D721Med (cell line): Measurements from ENCODE around the gene TSNAX.
A peak's percentile ranks its signal among the peaks of the same experiment; 100 is the strongest.

ENCODE experiments used
- DNase-seq: peaks from one replicate; pipeline ENCODE4 v3.0.0; 2011; ENCODE audit warnings: low spot score; ENCODE audit not compliant: insufficient read length
- FAIRE-seq: peaks from 2 replicates; lab custom pipeline; 2011; peaks lifted over from hg19 to GRCh38; lab: Jason Lieb, UNC
- TF ChIP-seq, protein P1 (sequence below): IDR thresholded peaks from 2 replicates; pipeline ENCODE4 v1.5.1; 2012; ENCODE audit warnings: mild to moderate bottlenecking, control low read depth; ENCODE audit not compliant: insufficient read depth; ENCODE audit errors: missing control alignments

Gene TSNAX

DNA sequence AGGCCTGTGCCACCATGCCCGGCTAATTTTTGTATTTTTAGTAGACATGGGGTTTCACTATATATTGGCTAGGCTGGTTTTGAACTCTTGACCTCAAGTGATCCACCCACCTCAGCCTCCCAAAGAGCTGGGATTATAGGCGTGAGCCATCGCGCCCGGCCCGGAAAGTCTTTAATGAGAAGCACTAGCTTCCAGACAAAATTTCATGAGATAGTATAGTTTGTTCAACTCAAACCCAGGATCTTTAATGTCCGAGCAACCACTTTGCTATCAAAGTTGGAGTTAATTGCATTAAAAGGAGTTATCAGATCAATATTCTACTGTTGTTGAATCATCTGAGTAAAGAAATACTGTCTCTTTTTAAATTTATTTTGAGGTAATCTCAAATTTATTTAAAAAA, 4.8 kb downstream of the TSNAX start:
- DNase-seq (no peak), FAIRE-seq (no peak)
- TF ChIP-seq, protein P1, sequence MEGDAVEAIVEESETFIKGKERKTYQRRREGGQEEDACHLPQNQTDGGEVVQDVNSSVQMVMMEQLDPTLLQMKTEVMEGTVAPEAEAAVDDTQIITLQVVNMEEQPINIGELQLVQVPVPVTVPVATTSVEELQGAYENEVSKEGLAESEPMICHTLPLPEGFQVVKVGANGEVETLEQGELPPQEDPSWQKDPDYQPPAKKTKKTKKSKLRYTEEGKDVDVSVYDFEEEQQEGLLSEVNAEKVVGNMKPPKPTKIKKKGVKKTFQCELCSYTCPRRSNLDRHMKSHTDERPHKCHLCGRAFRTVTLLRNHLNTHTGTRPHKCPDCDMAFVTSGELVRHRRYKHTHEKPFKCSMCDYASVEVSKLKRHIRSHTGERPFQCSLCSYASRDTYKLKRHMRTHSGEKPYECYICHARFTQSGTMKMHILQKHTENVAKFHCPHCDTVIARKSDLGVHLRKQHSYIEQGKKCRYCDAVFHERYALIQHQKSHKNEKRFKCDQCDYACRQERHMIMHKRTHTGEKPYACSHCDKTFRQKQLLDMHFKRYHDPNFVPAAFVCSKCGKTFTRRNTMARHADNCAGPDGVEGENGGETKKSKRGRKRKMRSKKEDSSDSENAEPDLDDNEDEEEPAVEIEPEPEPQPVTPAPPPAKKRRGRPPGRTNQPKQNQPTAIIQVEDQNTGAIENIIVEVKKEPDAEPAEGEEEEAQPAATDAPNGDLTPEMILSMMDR = no peak

DNA sequence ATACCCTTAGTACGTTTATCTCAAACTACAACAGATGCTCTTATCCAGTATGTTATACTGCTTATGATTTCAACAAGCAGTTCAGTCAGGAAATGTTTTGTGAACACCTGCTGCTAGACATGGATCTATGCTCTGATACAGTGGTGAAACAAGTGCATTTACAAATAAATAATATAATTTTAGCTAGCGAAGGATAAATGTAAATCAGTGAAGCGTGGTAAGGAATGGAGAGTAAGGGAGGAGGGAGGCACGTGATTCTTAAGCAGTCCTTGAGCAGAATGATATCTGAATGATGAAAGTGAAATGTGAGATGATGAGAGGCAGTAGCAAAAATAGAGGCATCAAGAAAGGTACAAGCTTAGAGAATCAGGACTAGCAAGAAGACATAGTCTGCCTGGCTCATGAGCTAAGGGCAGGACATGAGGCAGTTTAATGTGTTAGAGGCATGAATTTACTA, 6.3 kb downstream of the TSNAX start:
- FAIRE-seq (peak; percentile 66), DNase-seq (no peak)
- TF ChIP-seq, protein P1 = no peak

DNA sequence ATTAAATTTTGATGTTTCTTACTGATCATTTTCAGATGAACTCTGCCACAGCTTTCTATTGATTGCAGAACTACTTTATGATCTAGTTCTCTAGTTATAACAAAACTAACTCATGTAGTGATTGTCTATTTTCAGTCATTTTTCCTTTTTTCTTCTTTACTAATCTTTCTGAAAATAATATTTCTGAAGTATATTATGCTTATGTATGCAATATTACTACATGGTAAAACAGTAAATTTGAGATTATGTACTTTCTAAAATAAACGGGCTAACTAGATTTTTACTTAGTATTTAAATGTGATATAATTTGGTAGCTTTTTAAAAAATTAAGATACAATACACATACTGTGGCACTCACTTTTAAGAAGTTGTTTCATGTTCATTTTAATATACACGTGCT, 7.6 kb downstream of the TSNAX start:
- TF ChIP-seq, protein P1 = no peak
- FAIRE-seq (peak; percentile 70), DNase-seq (no peak)

DNA sequence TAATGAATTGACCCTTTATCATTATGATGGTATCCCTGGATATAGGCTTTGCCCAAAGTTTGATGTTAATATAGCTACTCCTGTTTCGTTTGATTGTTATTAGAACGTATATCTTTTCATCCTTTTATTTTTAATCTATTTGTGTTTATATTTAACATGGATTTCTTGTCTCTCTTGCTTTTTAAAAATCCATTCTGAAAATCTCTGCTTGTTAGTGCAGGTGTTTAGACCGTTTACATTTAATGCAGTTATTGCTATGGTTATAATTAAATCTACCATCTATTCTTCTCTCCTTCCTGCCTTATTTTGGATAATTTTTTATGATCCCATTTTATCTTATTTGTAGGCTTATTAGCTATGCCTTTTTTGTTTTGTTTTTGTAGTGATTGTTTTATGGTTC, 12.4 kb downstream of the TSNAX start:
- DNase-seq (no peak), FAIRE-seq (no peak)
- TF ChIP-seq, protein P1 = no peak

DNA sequence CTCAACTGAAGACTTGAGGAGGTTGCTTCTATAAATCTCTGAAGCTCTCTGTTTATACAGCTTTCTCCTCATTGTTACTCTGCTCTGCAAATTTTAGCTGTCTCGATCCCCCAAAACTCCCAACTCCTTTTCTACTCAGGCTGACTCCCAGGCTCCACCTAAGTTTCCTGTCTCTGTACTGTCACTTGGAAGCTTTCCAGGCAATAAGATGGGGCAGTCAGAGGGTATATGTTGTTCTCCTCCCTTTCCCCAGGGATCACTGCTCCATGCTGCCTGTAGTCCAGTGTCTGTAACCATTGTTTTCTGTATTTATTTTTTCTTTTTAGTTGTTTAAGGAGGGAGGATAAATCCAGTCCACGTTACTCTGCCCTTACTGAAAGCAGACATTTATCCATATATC, 13.4 kb downstream of the TSNAX start:
- TF ChIP-seq, protein P1 = no peak
- DNase-seq (no peak), FAIRE-seq (peak; percentile 25)

DNA sequence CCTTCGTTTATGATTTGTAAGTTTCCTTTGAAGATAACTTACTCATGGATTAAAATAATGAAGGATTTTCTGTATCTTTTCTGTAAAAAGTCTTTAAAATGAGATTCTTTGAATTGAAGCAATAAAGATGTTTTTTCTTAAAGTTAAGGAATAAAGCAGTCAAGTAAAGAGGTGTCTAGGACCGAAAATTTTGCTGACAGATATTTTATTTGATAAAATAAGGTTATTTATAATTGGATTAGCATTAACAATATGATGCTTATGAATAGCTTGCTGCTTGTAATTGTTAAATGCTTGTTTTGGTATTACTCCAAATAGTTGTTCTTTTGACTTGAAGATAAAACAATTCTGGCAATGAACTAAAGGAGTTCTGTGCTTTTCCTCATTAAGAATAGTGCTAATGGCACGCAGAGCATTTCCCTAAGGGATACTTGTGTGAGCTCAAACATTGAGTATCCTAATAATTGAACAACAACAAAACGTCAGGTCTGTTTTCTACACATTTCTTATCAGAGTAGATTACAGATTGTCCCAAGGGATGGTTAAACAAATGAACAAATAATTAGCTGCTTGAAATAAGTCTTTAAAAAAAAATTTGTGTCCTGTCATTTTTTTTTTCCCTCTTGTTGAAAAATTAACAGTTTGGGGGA, 16.6 kb downstream of the TSNAX start:
- TF ChIP-seq, protein P1 = no peak
- DNase-seq (no peak), FAIRE-seq (peak; percentile 87)

DNA sequence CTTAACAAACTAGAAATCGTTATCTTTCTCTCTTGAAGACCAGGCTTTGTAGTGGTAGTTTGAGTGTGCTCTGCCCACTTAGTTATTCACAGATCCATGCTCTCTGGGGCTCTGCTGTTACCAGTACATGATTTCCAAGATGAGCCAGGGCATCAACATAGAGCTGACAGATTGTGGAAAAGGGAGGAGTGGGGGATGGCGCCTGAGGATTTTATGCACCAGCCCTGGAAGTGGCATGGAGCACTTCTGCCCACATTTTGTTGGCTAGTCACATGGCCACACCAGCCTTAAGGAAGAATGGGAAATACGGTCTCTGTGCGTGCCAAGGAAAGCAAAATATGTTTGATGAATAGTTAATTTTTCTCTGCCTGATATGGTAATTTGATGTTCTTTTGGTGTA, 18.2 kb downstream of the TSNAX start:
- TF ChIP-seq, protein P1 = no peak
- DNase-seq = no peak
- no peak for FAIRE-seq
